Stromal cell of bone marrow (primary cell): Measurements from ENCODE around the gene PRKN.

ENCODE experiments used
- DNase-seq: peaks from one replicate; pipeline ENCODE4 v3.0.0-alpha.2; 2012; ENCODE audit warnings: low read depth

The PRKN gene

DNA sequence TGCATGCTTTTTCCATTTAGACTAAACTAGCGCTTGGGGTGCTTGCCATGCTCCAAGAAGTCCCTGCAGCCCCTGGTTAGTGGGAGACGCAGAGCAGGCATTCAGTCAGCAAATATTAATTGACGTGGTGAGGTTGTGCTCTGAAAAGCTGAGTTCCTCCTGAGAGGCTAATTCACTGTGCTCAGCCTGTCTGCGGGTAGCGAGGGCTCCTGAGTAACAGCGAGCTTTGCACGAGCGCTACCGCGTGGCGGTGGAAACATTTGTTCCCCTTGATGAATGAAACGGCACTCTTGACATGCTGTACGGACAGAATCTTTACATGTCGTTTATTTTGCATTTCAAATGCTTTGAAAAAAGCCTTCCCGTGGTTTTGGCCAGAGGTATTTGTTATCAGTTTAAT, 1283.1 kb downstream of the PRKN start:
- no peak for DNase-seq

DNA sequence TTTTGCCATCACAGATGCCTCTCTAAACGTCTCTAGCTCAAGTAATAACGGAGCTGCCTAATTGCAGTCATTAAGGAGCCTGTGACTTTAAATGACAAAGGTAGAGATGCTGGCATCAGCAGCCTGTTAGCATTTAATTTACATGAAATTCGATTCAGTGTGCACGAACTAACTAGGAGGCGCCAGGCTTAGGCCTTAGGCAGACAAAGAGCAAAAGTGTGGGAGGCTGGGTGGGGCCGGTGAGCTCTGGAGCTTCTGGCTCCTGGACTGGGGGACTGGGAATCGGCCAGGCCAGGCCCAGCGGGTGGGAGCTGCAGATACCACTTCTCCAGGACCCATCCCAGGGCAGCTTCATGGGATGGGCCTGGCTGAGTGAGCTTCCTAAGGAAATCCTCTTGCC, 1283.7 kb downstream of the PRKN start:
- no peak for DNase-seq

DNA sequence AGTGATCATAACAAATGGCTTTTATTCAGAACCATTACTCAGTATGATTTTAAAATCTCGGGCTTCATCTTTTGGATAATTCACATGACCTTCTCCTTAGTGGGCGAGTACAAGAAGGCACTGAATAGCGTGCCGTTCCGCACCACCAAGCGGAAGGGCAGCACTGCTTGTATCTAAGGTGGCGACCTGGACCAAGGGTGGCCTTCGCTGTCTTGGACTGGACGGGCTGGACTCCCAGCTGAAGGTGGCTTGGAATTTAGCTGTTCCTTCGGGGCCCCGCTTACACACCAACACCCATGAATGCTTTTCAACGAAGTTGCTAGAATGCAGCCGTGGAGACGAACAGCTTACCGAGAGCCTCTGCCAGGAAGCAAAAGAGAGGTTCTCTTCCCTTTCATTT, 1285.1 kb downstream of the PRKN start:
- no peak for DNase-seq

DNA sequence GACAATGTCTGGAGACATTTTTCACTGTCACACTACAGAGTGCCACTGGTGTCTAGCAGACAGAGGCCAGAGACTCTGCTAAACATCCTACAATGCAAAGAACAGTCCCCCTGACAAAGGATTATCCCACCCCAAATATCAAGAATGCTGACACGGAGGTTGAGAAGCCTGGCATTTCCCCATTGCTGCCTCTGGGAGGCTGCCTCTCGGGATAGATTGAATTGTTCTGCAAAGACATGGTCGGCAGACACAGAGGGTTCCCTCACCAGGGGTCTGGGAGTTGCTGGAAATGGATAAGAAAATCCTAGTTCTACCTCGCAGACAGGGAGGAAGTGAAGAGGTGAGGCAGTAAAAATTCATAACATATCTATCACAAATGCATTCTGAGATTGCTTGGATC, 1287.3 kb downstream of the PRKN start:
- no peak for DNase-seq

DNA sequence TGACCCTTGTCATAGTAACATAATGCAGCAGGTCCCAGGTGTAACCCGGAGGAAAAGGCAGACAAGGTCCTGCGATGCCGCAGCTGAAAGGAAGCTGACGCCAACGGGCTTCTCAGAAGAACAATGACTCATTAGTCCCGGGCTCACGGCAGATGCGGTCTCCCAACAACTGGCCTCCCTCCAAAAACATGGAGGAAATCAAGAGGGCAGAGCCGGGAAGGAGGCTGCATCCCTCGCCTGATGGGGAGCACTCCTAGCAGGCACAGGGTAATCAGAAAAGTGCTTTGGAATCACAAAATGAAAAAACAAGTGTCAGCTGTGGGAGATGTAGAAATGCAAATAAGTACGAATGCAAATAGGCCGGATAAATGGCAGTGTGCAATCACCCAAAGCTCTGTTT, 1288.5 kb downstream of the PRKN start:
- peak; percentile 81 for DNase-seq

DNA sequence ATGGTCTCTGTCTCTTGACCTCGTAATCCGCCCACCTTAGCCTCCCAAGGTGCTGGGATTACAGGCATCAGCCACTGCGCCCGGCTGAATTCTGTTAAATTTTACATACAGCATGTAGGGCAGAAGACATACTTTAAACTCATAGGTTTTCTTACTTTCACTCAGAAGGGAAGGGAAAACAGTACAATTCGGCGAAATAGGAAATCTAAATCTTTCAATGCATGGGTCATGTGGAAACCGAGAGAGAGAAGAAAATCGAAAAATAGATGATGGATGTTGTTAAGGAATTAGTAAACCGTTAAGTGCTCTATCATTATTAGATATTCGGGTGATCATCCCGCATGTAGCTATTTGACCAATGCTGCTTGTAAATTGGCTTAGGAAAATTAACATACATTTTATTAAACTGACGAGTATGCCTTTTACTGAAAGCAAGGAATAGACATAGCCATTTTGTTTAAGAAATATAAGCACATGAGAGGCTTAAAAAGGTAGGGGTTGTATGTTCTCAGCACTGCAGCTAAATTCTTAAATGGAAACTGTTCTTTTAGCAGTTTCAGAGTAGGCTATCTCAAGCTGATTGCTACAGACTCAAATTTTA, 1289.0 kb downstream of the PRKN start:
- DNase-seq: no peak

DNA sequence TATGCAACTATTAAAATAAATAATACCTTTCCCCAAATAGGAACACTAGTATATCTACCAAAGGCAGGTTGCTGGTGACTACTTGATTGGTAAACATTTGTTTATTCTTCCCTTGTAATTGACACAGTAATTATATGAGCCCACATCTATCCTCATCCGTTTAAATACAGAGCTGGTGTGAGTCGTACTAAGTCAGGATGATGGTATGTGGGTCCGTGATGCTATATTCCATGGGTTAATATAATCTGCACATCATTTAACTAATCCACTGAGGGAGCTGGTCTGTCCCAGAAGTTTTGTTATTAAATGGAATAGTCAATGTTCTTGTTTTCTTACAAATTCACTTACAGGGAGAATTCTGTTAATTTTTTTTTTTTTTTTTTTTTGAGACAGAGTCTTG, 1289.7 kb downstream of the PRKN start:
- DNase-seq: no peak

DNA sequence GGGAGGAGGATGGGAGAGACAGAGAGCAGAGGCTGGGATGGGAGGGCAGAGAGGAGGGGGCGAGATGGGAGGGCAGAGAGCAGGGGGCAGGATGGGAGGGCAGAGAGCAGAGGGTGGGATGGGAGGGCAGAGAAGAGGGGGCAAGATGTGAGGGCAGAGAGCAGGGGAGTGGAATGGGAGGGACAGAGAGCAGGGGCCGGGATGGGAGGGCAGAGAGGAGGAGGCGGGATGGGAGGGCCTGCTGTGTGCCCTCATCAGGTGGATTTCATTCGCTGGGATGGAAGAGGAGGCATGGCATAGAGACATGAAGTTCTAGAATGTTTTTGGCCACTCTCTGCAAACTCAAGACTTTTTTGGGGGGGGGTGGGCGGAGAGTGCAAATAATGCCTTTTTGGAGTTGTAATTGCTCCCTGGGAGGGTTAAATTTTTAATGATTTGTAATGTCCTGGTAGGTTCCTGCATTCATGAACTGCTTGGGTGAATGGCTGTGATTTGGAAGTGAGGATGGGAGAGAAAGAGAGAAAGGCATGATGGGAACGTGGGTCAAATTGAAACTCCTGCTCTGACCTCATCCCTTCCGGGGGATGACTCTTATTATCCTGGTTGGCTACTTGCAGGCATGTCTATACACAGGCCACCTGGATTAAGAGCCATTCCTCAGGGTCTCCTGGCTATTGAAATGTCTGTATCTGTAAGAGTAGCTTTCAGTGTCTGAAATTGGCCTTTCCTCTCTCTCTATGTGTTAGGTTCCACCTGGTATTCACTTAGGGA, 1291.3 kb downstream of the PRKN start:
- DNase-seq: no peak

DNA sequence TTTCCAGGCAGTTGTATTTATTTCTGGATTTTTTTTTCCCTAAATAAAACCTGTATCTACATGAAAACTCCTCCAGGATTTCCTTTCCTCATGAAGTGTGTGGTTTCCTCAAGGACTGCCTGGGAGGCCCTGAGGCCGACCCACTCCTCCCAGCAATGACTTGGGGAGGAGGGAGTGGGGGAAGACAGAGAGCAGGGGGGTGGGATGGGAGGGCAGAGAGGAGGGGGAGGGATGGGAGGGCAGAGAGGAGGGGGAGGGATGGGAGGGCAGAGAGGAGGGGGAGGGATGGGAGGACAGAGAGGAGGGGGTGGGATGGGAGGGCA, 1291.9 kb downstream of the PRKN start:
- DNase-seq: no peak

DNA sequence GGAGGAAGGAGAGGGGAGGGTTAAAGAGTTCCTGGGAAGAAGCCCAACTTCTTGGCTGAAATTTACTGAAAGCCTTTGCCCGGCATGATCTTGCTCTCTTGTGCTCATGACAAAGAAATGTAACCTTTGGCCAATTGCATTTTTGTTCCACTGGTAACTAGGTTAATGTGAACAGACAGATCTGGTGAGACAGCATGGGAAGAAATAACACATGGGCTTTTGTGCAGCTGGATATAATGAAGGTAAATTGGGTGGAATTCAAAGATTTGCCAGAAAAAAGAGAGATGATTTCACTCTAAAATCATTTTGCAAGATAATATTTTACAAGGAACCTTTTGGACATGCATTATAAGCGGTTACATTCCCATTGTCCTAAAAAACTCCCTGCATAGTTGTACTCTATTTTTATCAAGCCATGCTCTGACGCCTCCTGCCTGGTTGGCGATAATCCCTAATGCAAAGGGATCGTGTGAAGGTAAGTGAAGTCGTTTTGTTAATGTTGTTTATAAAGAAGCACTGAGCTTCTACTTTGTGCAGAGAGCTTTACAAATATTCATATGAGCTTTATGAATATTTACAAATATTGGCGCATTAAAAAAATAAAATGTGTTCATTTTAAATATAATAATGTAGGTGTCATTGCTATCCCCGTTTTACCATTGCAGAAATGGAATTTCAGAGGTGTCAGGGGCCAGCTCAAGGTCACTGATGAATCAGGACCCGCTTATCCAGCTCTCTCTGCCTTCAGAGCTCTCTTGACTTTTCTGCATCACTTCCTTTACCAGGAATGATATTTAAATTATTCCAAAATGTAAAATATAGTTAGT, 1292.4 kb downstream of the PRKN start:
- DNase-seq: peak; percentile 80

DNA sequence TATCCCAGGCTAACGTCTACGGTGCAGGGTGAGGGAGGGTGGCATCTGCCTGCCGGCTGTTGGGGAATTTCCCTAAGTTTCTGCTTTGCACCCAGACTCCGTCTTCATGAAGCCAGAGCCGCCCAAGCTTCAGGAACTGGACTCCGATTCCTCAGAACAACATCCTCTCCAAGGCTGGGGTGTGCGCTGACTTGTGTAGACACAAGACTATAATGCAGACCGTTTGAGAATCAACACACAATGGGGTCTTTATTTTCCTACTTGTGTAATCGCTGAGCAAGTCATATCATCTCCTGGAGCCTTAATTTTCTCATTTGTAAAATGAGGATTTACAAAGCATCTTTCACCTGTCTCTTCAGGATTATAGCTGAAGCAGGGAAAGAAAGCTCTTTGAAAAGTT, 1293.2 kb downstream of the PRKN start:
- DNase-seq: no peak

DNA sequence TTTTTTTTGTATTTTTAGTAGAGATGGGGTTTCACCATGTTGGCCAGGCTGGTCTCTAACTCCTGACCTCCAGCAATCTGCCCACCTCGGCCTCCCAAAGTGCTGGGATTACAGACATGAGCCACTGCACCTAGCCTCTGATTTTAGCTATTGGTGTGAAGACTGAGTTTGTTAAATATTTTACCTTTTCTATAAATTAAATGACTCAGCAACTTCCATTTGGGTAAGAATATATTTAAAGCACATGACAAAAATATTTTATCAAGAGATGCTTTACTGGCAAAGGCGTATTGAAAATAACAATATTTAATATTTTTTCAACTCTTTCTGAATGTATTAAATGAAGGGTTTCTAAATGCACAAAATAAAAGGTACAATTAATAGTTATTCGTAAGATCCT, 1295.0 kb downstream of the PRKN start:
- no peak for DNase-seq

DNA sequence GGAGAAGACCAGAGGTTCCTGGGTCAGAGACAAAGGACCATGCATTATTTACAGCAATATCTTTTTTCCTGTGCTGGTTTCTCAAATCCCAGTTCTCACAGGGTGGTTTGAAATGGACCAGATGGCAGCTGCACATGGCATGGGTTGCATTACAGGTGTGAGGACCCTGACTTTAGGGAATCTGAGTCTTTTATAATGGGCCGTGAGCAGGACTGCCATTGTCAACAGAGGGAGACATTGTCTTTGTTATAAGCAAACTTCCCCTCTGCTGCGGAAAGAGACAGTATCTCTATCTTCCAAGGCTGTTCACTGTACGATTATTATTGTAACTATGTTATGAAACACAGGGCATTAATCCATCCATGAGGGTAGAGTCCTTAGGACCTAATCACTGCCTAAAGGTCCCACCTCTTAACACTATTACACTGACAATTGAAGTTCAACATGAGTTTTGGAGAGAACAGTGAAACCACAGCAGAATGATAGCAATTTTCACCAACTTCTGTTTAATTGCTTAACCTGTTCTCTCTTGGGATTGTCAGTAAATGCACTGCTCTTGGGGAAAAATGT, 1297.6 kb downstream of the PRKN start:
- no peak for DNase-seq

DNA sequence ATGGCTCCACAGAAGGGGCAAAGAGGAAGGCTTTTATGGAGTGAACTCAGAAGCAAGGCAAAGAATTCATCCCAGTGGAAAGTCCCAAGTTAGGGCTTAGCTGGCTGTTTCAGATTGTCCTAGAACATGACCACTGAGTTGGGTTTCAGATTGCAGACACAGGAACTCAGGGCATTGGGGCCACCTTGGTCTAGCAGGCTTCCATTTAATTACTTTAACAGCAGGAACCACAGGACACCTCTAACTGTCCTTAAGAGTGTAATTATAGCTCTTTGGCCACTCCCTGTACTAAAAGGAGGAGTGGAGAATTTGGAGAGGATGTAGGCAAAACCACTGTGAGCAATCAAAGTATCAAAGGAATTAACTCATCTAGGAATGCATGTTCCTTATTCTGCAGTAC, 1303.1 kb downstream of the PRKN start:
- DNase-seq: no peak

DNA sequence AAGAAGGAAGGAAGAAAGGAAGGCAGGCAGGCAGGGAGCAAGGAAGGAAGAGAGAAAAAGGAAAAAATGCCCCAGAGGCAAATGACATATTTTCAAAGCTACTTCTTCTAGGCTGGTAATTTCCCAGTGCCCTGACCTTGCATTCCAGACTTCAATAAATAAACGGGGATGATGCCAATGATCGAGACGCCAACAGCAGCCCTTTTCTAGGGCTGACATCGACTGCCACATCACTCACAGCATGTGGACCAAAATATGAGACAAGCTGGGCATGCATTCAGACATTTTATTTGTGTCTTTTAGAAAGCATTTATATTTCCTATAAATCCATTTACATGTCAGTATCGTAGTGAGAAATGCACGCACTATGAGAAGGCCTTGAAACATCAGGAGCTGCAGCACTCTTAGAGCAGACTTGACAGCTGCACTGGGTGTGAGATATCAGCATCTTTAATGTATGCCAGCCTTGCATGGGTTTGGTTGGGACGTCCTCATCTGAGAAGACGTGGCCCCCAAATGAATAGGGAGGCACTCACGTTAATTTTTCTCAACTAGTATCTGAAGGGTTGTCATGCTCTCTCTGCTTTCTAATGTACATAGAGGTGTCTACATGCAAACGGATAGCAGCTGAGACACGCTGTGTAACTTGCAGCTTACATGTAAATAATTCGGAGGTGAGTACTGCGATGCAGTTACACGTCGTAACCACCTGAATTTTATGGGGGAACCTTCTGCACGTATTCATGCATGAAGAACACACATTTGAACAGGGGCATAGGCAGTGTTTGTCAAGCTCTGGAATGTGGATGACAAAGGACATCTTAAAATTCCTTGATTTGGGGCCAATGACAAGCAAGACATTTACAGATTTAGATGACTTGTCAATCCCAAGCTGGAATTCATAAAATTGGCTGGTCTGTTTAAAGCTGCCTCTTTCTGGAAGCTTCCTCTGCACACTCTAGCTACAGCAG, 1304.6 kb downstream of the PRKN start:
- no peak for DNase-seq

DNA sequence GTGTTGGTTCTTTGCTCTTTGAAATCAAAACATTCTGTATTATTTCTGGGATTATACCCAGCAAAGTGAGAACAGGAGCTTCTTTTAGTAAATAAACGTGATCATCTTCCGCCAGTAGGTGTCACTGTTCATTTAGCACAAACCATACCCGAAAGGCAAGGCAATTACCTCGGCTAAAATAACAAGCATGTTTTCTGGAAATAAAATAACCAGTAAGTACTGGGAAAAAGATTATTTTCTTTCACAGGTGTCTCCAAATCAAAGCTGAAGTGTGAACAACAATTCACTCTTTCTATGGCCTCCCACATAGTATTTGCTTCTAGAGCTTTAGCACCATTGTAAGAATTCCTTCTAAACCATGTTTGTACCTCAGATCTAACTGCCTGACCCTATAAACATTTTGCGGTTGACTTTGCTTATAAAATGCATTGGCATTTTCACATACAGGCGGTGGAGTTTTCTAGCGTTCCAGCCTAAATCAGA, 1309.1 kb downstream of the PRKN start:
- peak; percentile 69 for DNase-seq

DNA sequence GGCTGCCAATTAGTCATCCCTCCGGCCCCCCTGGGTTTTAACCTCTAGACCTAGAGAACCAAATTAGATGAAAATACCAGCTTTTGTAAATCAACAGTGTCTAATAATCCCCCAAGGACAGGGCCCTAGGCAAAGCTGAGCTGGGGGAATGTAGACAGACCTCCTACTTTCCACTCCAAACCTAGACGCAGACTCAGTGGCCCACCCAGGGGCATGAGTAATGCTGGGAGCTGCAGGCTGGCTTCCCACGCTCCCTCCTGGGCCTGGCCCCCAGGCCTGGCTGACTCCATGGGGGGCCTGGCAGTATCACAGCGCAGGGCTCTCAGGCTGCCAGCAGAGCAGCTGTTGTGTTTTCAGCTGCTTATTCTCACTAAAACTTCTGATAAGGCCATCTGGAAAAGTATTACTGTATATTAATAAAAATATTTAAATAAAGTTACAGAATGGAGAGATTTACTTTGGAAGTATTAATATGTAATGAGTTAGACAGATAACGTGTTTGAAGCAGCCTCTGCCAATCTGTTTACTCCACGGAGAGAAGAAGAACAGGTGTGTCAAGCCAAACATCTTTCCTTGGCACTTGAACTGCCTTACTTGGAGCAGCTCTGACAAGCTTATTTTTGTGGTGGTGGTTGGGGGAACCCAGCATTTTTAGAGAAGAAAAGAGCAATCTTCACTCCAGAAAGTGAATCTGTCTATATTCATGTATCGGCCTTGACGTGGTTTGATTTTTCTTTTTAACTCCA, 1309.7 kb downstream of the PRKN start:
- DNase-seq: peak; percentile 45

DNA sequence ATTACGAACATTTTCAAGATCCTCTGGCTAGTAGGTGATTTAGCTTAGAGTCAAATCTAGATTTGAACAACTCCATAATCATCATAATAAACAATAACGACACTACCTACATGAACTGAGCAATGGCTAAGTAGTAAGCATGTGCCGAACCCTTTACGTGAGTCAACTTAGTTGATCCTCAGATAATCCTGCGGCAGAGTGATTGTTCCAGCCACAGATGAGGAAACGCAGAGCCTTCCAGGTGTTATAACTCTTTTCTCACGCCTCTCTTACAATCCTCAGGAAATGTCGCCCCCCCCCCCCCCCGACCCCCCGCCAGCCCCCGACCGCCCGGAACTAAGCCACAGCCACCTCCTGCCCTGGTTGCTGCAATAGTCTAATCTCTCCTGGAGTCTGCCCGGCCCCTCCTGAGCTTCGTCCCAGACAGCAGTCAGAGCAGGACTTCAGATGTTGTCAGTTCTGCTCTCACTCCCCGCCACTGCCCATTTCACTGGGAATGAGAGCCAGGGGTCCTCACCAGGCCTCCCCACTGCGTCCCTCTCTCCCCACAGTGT, 1312.2 kb downstream of the PRKN start:
- DNase-seq: no peak

DNA sequence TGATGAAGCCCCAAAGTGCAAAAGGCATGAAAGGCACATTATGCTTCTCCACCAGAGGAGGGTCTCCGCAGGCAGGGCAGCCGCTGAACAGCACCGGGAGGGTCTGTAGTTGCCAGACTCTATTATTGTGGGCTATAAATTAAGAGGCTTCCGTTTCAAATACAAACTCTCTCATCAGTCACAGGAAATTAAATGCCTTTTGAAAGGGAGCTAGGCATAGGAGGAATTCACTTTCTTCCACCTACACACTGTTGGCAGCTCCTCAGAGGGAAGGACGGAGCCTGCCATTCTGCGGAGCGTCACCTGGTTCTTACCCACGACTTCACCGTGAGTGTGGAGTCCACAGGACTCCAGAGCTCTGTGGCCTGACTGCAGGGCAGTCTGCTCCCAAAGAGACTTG, 1312.9 kb downstream of the PRKN start:
- no peak for DNase-seq

DNA sequence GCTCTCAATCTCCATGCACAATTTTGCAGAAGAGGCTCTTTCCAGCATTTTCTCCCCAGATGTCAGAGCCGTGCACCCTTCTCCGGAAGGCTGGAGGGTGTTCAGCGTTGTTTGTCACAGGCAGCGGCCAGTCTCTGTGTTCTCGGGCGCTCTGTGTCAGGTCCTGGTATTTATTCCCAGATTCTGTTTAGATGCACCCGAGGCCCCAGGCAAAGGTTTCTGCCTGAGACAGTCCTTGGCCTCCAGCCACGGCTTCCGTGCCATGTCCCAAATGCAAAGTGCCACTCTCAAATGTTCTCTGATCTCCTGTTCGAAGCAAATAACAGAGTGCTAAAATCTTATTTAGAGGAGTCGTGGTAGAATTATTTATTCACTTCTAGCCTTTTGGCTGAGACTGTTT, 1313.4 kb downstream of the PRKN start:
- DNase-seq: no peak

DNA sequence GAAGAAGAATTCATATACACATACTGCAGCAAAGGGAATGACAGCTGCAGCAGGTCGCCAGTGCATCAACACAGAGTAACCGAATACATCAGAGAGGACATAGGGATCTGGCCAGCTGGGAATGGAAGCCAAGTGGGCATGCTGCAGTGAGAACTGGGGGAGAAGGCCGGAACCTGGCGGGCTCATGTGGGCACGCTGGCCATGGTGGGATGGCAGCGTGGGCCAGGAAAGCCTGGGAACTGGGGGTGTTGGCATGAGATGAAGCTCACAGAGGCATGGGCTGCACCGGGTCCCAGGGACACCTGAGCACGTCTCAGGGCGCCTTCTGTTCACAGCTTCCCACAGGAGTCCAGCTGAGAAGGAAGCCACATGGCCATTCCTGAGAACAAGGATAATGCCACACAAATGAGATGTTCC, 1314.2 kb downstream of the PRKN start:
- no peak for DNase-seq
